ENCODE data around the gene GNB5. TPM values are rescaled to one million over a fixed set of nuclear protein-coding genes. Genes with fewer than 3 reads are reported as not detected.

Gene GNB5
- total and polyA plus RNA-seq, 4 donors: 18.2 to 30.0 (median 27.1) TPM

- no peaks in the 10 kb centered on the region for H3K9me3 ChIP-seq (ENCODE audit: control insufficient read depth, low read length)
- no peak for DNase-seq
- no peak overlapping the region for H3K4me3 ChIP-seq (ENCODE audit: low read length in 2 of 2)
- no peaks in the 10 kb centered on the region for H3K27me3 ChIP-seq (ENCODE audit: control insufficient read depth in 1 of 2, insufficient read depth in 2 of 2, low read length in 1 of 2)
- 85 to 91% methylated on average over 5 of the region's 5 CpGs for WGBS, 2 donors
- H3K27ac ChIP-seq (ENCODE audit: low read depth in 1 of 2, low read length in 2 of 2): no peak overlapping the region
- no peaks in the 10 kb centered on the region for H3K4me1 ChIP-seq (ENCODE audit: control insufficient read depth in 1 of 2, insufficient read depth in 2 of 2, low read length in 2 of 2)
- no peaks in the 10 kb centered on the region for H3K36me3 ChIP-seq (ENCODE audit: control insufficient read depth in 1 of 2, insufficient read depth in 2 of 2, low read length in 1 of 2)
- intact Hi-C loops (cut with DNase I): no loop called here
- ATAC-seq (ENCODE audit: low FRiP score): no peak
These were observed 111.2 kb downstream of the GNB5 start for GRCh38 chr15:52080031-52080430.

- Histone ChIP-seq H3K4me1 (ENCODE audit: control insufficient read depth in 1 of 2, insufficient read depth in 2 of 2, low read length in 2 of 2) (no peaks in the 10 kb centered on the region), H3K4me3 (ENCODE audit: low read length in 2 of 2) (no peak overlapping the region), H3K9me3 (ENCODE audit: control insufficient read depth, low read length) (no peaks in the 10 kb centered on the region), H3K27me3 (ENCODE audit: control insufficient read depth in 1 of 2, insufficient read depth in 2 of 2, low read length in 1 of 2) (no peaks in the 10 kb centered on the region), H3K27ac (ENCODE audit: low read depth in 1 of 2, low read length in 2 of 2) (no peak overlapping the region), H3K36me3 (ENCODE audit: control insufficient read depth in 1 of 2, insufficient read depth in 2 of 2, low read length in 1 of 2) (no peaks in the 10 kb centered on the region)
- ATAC-seq (ENCODE audit: low FRiP score) (peak; percentile 77), DNase-seq (peak; percentile 86 to 93)
- WGBS, 2 donors: 47 to 51% methylated on average over 13 of the region's 13 CpGs
- intact Hi-C loops (cut with DNase I): loop anchor here in 1 of 2 donors (10.0 kb wide), 1 partner anchor 84 kb away; no protein-coding TSS in a partner anchor
These were observed 112.1 kb downstream of the GNB5 start for GRCh38 chr15:52078876-52079700.

- intact Hi-C loops (cut with DNase I): loop anchor here in 1 of 2 donors (10.0 kb wide), 1 partner anchor 84 kb away; no protein-coding TSS in a partner anchor
- 77 to 78% methylated on average over 10 of the region's 10 CpGs for WGBS, 2 donors
- no peak for ATAC-seq (ENCODE audit: low FRiP score)
- Histone ChIP-seq H3K27me3 (ENCODE audit: control insufficient read depth in 1 of 2, insufficient read depth in 2 of 2, low read length in 1 of 2) (no peaks in the 10 kb centered on the region), H3K4me1 (ENCODE audit: control insufficient read depth in 1 of 2, insufficient read depth in 2 of 2, low read length in 2 of 2) (no peaks in the 10 kb centered on the region), H3K36me3 (ENCODE audit: control insufficient read depth in 1 of 2, insufficient read depth in 2 of 2, low read length in 1 of 2) (no peaks in the 10 kb centered on the region), H3K4me3 (ENCODE audit: low read length in 2 of 2) (no peak overlapping the region), H3K9me3 (ENCODE audit: control insufficient read depth, low read length) (no peaks in the 10 kb centered on the region), H3K27ac (ENCODE audit: low read depth in 1 of 2, low read length in 2 of 2) (no peak overlapping the region)
- no peak for DNase-seq
These were observed 112.9 kb downstream of the GNB5 start for GRCh38 chr15:52078197-52078875.

GRCh38 chr15:52076889-52077781 is 114.1 kb downstream of the GNB5 start:
- no peak overlapping the region for H3K4me3 ChIP-seq (ENCODE audit: low read length in 2 of 2)
- no peak overlapping the region for H3K27ac ChIP-seq (ENCODE audit: low read depth in 1 of 2, low read length in 2 of 2)
- ATAC-seq (ENCODE audit: low FRiP score) (no peak), DNase-seq (no peak)
- no peaks in the 10 kb centered on the region for H3K4me1 ChIP-seq (ENCODE audit: control insufficient read depth in 1 of 2, insufficient read depth in 2 of 2, low read length in 2 of 2)
- no peaks in the 10 kb centered on the region for H3K9me3 ChIP-seq (ENCODE audit: control insufficient read depth, low read length)
- intact Hi-C loops (cut with DNase I): loop anchor here in 1 of 2 donors (10.0 kb wide), 1 partner anchor 82 kb away; no protein-coding TSS in a partner anchor
- WGBS, 2 donors: 87 to 88% methylated on average over 11 of the region's 11 CpGs
- no peaks in the 10 kb centered on the region for H3K27me3 ChIP-seq (ENCODE audit: control insufficient read depth in 1 of 2, insufficient read depth in 2 of 2, low read length in 1 of 2)
- H3K36me3 ChIP-seq (ENCODE audit: control insufficient read depth in 1 of 2, insufficient read depth in 2 of 2, low read length in 1 of 2): no peaks in the 10 kb centered on the region

GRCh38 chr15:52071570-52071969 is 119.6 kb downstream of the GNB5 start:
- no peak overlapping the region for H3K27ac ChIP-seq (ENCODE audit: low read depth in 1 of 2, low read length in 2 of 2)
- no peak overlapping the region for H3K4me3 ChIP-seq (ENCODE audit: low read length in 2 of 2)
- no peaks in the 10 kb centered on the region for H3K4me1 ChIP-seq (ENCODE audit: control insufficient read depth in 1 of 2, insufficient read depth in 2 of 2, low read length in 2 of 2)
- WGBS, 2 donors: 80 to 83% methylated on average over 10 of the region's 10 CpGs
- no peaks in the 10 kb centered on the region for H3K27me3 ChIP-seq (ENCODE audit: control insufficient read depth in 1 of 2, insufficient read depth in 2 of 2, low read length in 1 of 2)
- ATAC-seq (ENCODE audit: low FRiP score): no peak
- no peak for DNase-seq
- no peaks in the 10 kb centered on the region for H3K9me3 ChIP-seq (ENCODE audit: control insufficient read depth, low read length)
- no peaks in the 10 kb centered on the region for H3K36me3 ChIP-seq (ENCODE audit: control insufficient read depth in 1 of 2, insufficient read depth in 2 of 2, low read length in 1 of 2)
- intact Hi-C loops (cut with DNase I): loop anchor here in 1 of 2 donors (10.0 kb wide), 1 partner anchor 77 kb away; no protein-coding TSS in a partner anchor

GRCh38 chr15:52069559-52069958 is 121.6 kb downstream of the GNB5 start:
- ATAC-seq (ENCODE audit: low FRiP score) (no peak), DNase-seq (no peak)
- H3K27me3 ChIP-seq (ENCODE audit: control insufficient read depth in 1 of 2, insufficient read depth in 2 of 2, low read length in 1 of 2): no peaks in the 10 kb centered on the region
- 79 to 81% methylated on average over 5 of the region's 5 CpGs for WGBS, 2 donors
- no peak overlapping the region for H3K27ac ChIP-seq (ENCODE audit: low read depth in 1 of 2, low read length in 2 of 2)
- no peak overlapping the region for H3K4me3 ChIP-seq (ENCODE audit: low read length in 2 of 2)
- H3K9me3 ChIP-seq (ENCODE audit: control insufficient read depth, low read length): no peaks in the 10 kb centered on the region
- H3K4me1 ChIP-seq (ENCODE audit: control insufficient read depth in 1 of 2, insufficient read depth in 2 of 2, low read length in 2 of 2): no peaks in the 10 kb centered on the region
- intact Hi-C loops (cut with DNase I): no loop called here
- H3K36me3 ChIP-seq (ENCODE audit: control insufficient read depth in 1 of 2, insufficient read depth in 2 of 2, low read length in 1 of 2): no peaks in the 10 kb centered on the region

GRCh38 chr15:52068004-52068615 is 123.1 kb downstream of the GNB5 start:
- Histone ChIP-seq H3K4me1 (ENCODE audit: control insufficient read depth in 1 of 2, insufficient read depth in 2 of 2, low read length in 2 of 2) (no peaks in the 10 kb centered on the region), H3K9me3 (ENCODE audit: control insufficient read depth, low read length) (no peaks in the 10 kb centered on the region), H3K4me3 (ENCODE audit: low read length in 2 of 2) (no peak overlapping the region), H3K27ac (ENCODE audit: low read depth in 1 of 2, low read length in 2 of 2) (no peak overlapping the region), H3K27me3 (ENCODE audit: control insufficient read depth in 1 of 2, insufficient read depth in 2 of 2, low read length in 1 of 2) (no peaks in the 10 kb centered on the region), H3K36me3 (ENCODE audit: control insufficient read depth in 1 of 2, insufficient read depth in 2 of 2, low read length in 1 of 2) (peaks cover 0 to 4% of the 10 kb centered on the region in 2 donors)
- WGBS, 2 donors: 86 to 91% methylated on average over 2 of the region's 2 CpGs
- intact Hi-C loops (cut with DNase I): no loop called here
- DNase-seq (no peak), ATAC-seq (ENCODE audit: low FRiP score) (no peak)

- intact Hi-C loops (cut with DNase I): no loop called here
- no peaks in the 10 kb centered on the region for H3K27me3 ChIP-seq (ENCODE audit: control insufficient read depth in 1 of 2, insufficient read depth in 2 of 2, low read length in 1 of 2)
- DNase-seq (no peak), ATAC-seq (ENCODE audit: low FRiP score) (no peak)
- no peak overlapping the region for H3K4me3 ChIP-seq (ENCODE audit: low read length in 2 of 2)
- no peaks in the 10 kb centered on the region for H3K9me3 ChIP-seq (ENCODE audit: control insufficient read depth, low read length)
- H3K36me3 ChIP-seq (ENCODE audit: control insufficient read depth in 1 of 2, insufficient read depth in 2 of 2, low read length in 1 of 2): peaks cover 0 to 4% of the 10 kb centered on the region in 2 donors
- no peaks in the 10 kb centered on the region for H3K4me1 ChIP-seq (ENCODE audit: control insufficient read depth in 1 of 2, insufficient read depth in 2 of 2, low read length in 2 of 2)
- H3K27ac ChIP-seq (ENCODE audit: low read depth in 1 of 2, low read length in 2 of 2): no peak overlapping the region
These were observed 123.7 kb downstream of the GNB5 start for GRCh38 chr15:52067545-52067926.

Measured in aorta (tissue), 5 donors.